Adrenal gland (tissue), 5 donors: Measurements from ENCODE around the gene HDAC11.

Experiments used
- POLR2A ChIP-seq, 2 donors: fragments of 450-650 bp; IDR thresholded peaks; one replicate each; pipeline ENCODE4 v1.6.1; 2017; ENCODE audit warnings: antibody characterized with exemption in 2 of 2, mild to moderate bottlenecking in 2 of 2, moderate library complexity in 1 of 2
- TF ChIP-seq, protein P1 (sequence below), 6 experiments: fragments of 450-650 bp in 4 of 6; fragments of 200-600 bp in 2 of 6; sonication (generic) in 1 of 6; IDR thresholded peaks; 1 replicate in 5 of 6; 2 replicates in 1 of 6; pipeline versions ENCODE4 v1.5.1 to v1.8.0; 2016 to 2021; ENCODE audit warnings: antibody characterized with exemption in 6 of 6, mild to moderate bottlenecking in 2 of 6, moderate library complexity in 1 of 6
- donor health status: DM: no; HTN: no; CAD: no.

DNA sequence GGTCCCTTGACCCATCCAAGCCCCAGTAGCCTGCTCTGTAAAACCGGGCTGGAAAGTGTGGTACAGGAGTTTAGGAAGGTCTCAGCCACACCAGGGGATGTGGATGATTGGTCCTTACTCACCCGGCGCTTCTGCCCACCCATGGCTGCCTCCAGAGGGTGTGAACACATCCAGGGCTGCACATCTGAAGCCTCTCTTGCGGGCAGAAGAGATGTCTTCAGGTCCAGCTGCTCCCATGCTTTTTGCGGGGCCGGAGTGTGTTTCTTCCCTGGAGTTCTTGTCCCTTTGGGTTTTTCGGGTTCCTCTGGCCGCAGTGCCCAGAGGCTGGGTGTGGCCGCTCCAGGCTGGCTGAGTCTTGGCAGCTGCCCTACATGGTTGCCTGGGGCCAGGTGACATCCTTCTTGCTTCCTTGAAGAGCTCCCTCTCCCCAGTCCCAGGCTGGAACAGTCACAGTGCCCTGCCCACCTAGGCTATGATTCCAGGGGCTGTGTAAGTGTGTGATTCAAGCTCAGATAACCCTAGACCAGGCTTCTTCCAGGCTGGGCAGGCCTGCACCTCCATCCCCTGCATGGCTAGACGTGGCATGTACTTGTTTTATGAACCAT, 33.9 kb downstream of the HDAC11 start:
- TF ChIP-seq, protein P1, sequence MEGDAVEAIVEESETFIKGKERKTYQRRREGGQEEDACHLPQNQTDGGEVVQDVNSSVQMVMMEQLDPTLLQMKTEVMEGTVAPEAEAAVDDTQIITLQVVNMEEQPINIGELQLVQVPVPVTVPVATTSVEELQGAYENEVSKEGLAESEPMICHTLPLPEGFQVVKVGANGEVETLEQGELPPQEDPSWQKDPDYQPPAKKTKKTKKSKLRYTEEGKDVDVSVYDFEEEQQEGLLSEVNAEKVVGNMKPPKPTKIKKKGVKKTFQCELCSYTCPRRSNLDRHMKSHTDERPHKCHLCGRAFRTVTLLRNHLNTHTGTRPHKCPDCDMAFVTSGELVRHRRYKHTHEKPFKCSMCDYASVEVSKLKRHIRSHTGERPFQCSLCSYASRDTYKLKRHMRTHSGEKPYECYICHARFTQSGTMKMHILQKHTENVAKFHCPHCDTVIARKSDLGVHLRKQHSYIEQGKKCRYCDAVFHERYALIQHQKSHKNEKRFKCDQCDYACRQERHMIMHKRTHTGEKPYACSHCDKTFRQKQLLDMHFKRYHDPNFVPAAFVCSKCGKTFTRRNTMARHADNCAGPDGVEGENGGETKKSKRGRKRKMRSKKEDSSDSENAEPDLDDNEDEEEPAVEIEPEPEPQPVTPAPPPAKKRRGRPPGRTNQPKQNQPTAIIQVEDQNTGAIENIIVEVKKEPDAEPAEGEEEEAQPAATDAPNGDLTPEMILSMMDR (IDR thresholded peaks at IDR 0.05): no peak
- TF ChIP-seq POLR2A (IDR thresholded peaks at IDR 0.05): no peak
